Activated effector memory CD4-positive, alpha-beta T cell treated with anti-CD3 and anti-CD28 coated beads, Interleukin-2, amount 50 U/mL, for 16 hours (primary cell): ENCODE data around the gene CEP164.
A peak's percentile ranks its signal among the peaks of the same experiment; 100 is the strongest.
"Not testable (repeated sequence)": the region's sequence is repeated elsewhere in the genome, so short reads cannot be mapped to it uniquely, and the experiment has no call there.

Source experiments
- DNase-seq: peaks from one replicate; pipeline ENCODE4 v3.0.0-alpha.2; 2020

CEP164 gene

GRCh38 chr11:117443266-117444186 is 115.9 kb downstream of the CEP164 start:
- no peak for DNase-seq

DNA sequence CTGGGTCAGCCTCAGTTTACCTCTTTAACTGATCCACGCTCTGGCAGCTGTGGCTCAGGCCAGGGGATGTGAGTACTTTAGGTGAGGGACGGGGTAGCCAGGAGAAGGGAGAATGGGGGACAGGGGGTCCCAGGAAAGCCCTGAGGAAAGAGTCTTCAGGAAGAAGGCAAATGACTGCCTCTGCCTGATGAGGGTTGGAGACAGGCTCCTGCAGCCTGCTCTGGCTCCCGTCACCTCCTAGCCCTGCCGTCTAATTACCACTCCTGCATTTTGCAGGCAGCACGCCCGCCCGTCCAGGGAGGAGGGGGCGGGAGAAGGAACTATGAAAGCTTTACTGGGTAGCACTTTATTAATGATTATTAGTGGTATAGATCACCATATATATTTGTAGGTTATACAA is 116.6 kb downstream of the CEP164 start:
- no peak for DNase-seq

DNA sequence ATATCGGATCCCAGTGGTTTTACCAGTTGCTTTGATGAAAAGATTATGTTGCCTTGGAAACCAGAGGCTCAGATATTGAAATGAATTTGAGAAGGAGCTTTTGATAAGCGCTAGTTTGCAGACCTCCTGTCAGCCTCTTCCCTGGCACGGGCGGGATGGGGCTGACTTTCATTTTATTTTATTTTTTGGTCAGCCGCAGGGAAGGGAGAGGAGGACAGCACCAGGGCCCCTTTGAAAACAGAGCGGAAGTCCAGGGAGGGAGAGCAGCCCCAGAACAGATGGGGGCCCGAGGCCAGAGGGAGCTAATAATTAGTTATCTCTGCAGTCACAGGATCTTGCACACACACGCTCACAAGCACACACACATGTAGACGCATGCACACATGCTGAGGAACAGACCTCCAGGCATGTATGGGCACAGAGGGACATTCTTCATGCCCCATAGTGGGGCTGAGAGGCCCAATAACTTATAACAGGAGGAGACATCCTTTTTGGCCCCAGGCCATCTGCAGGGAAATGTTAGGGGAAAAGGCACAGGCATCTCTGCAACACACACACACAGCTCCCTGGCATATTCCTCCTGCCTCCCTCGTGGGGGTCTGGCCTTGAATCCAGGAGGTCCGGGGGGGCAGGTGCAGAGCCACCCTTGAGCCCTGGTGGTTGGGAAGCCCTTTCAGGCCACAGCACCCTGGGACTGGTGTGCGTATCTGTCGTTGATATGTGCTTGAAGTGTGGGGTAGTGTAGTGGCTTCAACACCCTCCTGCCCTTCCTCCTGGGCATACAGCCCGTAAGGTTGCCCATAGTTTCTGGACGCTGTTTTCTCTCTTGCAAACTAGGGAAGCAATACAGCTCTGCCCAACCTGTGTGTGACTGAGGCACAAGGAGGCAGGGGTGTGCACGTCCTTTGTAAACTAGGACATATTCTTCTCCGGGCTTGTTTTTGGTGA is 117.3 kb downstream of the CEP164 start:
- DNase-seq = no peak

DNA sequence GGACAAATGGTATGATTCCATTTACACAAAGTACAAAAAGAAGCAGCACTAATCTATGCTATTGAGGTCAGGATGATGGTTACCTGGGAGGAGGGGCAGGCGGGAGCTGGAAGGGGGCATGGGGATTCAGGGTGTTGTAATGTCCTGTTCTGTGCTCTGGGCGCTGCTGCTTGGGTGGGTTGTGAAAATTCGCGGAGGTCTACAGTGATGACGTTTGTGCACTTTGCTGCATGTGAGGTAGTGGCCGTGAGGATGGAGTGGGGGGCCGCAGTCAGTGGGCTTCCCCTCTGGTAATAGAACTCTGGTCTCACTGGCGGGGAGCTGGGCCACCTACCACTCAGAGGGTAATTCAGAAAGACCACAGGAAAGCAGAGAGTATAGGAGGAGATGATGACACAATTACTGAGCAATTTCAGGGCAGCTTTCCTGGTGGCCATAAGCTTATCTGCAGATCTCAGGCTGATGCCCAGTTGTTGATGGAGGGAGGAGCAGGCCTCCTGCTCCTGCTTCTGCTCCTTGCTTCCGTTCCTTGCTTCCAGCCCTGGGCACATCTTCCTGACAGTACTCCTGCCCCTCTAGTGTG is 121.5 kb downstream of the CEP164 start:
- DNase-seq = no peak

GRCh38 chr11:117453886-117454563 is 126.4 kb downstream of the CEP164 start:
- DNase-seq = no peak

DNA sequence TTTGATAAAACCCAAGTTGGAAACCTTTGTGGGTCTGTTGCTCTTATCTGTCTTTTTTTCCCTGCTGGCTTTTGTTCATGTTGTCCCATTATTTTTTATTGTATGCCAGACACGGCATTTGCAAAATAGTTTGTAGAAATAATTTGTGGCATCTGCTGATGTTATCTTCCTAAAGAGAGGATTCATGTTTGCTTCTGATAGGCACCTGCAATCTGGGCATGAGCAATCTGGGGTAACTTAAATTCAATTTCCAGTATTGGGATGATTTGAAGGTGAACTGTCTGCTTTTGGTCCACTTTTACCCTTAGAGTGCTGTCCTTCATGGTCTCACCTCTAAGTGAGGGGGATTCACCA is 126.9 kb downstream of the CEP164 start:
- no peak for DNase-seq

DNA sequence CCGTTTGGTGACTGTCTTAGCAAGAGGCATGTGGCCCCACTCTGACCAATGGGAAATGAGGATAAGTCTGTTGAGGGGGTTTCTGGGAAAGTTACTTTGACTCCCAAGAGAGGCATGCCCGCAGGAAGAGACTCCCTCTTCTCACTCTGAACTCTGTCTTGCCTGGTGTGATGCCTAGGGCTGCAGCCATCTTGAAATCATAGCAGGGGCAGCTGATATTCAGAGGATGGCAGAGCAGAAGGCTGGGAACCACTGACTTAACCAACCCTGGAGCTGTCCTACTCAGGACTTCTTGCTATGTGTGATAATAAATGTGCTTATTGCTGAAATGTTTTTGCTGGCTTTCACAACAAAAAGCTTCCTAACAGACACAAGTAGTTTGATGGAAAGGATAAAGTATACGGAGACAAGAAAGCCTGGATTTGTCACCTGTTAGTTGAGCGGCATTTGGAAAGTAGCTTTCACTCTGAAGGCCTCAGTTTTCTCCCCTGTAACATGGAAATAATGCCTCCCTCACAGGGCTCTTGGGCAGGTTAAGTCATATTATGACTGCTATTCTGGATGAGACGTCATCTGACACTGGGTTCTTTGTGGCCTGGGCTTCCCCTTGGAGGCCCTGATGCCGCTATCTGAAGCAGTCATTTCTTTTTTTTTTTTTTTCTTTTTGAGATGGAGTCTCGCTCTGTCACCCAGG is 128.5 kb downstream of the CEP164 start:
- peak; percentile 71 for DNase-seq

DNA sequence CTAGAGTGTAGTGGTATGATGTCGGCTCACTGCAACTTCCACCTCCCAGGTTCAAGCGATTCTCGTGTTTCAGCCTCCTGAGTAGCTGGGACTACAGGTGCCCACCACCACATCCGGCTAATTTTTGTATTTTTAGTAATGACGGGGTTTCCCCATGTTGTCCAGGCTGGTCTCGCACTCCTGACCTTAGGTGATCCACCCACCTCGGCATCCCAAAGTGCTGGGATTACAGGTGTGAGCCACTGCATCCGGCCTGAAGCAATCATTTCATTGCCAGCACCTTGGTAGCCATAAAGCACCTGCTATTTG is 129.0 kb downstream of the CEP164 start:
- not testable (repeated sequence) for DNase-seq

- no peak for DNase-seq
Observed at GRCh38 chr11:117457031-117457785, 129.6 kb downstream of the CEP164 start.

- no peak for DNase-seq
Observed at GRCh38 chr11:117457835-117458234, 130.2 kb downstream of the CEP164 start.

DNA sequence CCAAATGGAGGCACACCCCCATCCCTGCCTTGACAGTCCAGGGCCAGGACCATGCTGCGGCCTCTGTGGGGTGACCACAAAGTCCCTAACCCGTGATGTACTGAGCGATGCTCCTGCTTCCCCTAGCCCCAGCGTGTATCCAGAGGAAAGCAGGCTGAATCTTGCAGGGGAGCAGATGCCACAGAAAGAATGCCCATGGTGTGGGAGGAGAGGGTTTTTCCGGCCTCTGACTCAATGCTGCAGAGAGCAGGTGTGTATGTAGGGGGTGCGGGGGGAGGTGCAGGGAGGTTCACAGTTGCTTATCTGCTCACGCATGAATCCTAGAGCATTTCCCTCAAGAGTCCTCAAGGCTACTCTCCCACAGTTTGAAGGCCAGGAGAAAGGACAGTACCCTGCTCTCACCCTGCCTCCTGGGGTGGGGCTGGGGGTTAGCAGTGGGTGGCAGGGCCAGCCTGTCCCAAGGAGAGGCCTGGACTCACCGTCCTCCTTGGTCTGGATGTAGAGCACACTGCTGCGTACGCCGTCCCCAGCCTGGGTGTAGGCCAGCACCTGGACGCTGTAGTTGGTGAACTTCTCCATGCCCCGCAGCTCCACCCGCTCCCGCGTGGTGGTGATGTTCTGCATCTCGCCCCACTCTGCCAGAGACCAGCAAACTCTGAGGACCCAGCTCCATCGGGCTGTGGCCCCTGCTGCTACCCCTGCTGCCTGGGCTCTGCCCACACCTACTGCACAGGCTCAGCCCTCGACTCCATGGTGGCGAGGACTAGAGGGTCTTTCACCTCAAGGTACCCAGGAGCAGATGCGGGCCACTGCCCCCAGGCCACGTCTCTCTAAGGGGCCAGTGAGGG is 130.8 kb downstream of the CEP164 start:
- DNase-seq = peak; percentile 72

DNA sequence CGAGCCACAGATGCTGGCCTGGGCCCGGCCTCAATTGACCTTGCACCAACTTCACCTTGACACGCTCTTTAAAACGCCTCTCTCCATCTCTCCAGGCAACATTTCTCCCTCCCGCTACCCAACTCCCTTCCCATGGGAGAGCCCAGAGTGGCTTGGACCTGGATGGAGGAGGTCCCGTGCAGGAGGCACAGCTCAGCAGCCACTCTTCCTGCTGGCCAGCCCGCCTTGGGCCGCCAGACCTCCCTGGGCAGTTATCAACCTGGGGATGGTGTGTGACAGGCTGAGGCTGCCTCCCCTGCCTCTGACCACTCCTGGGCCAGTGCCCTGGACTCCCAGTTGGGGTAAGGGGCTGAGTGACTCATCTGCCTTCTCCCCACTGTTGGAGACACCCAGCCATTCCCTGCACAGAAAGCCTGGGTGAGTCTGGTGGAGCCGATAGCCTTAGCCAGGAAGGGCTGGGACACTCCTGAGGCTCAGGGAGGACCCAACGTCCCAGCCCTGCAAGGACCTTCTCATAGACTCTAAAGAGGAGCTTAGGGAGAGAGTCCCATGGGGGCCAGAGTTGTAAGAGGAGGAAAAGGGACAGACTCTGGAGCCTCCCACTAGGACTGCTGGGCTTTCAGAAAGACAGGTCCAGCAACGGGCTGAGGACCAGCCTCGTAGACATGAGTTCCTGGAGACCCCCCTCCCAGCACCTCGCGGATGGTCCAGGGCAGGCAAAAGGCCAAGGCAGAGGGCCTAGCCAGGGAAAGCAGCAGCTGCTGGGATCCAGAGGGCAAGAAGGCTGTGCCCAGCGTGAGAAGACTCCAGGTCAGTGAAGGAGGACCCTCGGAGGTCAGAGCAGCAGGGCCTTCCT is 131.7 kb downstream of the CEP164 start:
- no peak for DNase-seq

DNA sequence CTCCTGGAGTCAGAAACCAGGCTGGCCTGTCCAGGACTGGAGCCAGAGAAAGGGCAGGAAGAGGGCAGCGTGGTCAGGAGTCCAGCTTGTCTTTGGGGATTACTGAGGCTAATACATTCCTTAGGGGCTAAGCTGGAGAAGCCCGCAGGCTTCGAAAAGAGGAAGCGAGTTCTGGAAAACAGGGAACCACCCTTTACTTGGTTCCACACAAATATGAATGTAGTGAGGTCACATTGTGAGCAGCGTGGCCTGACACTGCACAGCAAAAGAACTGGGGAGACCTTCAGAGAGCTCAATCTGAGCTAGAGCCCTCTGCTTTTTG is 132.3 kb downstream of the CEP164 start:
- no peak for DNase-seq

DNA sequence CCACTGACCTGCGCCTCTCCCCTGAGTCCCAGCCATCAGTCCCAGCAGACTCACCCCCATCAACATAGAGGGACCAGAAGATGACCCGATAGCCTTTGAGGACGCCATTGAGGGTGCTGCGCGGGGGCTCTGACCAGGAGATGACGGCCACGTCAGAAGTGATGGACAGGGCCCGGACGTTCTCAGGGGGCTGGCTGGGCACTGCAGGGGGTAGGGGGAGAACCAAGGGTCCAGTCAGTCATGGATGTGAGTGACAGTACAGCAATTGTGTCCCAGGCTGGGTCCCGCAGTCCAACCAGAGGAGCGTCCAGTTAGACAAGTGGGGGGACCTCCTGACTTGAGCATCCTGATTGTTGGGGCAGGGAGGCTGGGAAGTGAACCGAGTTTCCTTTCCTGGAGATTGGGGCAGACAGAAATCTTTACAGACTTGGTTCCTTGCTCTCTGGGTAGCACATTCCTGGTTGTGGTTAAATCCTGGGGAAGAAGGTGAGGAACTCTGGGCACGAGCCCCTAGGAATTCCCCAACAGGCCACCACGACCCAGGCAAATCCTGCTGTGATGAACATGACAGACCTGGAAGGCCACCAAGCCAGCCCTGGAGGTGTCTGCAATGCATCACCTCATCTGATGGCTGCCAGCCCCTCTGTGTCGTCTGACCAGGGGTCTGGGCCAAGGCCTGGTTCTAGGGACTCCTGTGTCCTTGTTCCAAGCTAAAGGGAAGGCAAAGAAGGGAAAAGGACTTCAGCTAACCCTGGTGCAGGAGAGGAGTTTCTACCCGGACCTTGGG is 133.9 kb downstream of the CEP164 start:
- no peak for DNase-seq

GRCh38 chr11:117462183-117462863 is 134.7 kb downstream of the CEP164 start:
- DNase-seq = no peak

DNA sequence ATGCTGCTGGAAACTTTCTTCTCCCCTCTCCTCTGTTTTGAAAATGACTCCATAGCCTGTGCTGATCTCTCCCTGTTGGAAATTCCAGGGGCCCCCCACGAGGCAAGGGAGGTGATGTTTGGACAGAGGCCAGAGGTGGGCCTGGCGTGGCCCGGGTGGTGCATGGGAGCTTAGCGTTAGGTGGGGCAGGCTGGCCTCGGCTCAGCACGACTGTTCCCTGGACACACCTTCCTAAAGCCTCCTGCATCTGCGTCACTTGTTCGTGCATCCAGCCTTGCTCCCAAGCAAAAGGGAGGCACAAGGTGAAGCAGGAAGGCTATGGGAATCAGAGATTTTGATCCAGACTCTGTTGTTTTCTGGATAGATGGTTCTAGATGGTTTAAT is 135.2 kb downstream of the CEP164 start:
- DNase-seq = no peak
